Urothelium cell line (cell line): Measurements from ENCODE around the gene TBCD.
A peak's percentile ranks its signal among the peaks of the same experiment; 100 is the strongest.
"Not testable (repeated sequence)": the region's sequence is repeated elsewhere in the genome, so short reads cannot be mapped to it uniquely, and the experiment has no call there.

Source experiments
- DNase-seq: peaks from one replicate; pipeline ENCODE4 v3.0.0; 2011; ENCODE audit warnings: low spot score, mixed read lengths
- FAIRE-seq: peaks from 2 replicates; lab custom pipeline; 2011; peaks lifted over from hg19 to GRCh38; lab: Jason Lieb, UNC

Gene TBCD

DNA sequence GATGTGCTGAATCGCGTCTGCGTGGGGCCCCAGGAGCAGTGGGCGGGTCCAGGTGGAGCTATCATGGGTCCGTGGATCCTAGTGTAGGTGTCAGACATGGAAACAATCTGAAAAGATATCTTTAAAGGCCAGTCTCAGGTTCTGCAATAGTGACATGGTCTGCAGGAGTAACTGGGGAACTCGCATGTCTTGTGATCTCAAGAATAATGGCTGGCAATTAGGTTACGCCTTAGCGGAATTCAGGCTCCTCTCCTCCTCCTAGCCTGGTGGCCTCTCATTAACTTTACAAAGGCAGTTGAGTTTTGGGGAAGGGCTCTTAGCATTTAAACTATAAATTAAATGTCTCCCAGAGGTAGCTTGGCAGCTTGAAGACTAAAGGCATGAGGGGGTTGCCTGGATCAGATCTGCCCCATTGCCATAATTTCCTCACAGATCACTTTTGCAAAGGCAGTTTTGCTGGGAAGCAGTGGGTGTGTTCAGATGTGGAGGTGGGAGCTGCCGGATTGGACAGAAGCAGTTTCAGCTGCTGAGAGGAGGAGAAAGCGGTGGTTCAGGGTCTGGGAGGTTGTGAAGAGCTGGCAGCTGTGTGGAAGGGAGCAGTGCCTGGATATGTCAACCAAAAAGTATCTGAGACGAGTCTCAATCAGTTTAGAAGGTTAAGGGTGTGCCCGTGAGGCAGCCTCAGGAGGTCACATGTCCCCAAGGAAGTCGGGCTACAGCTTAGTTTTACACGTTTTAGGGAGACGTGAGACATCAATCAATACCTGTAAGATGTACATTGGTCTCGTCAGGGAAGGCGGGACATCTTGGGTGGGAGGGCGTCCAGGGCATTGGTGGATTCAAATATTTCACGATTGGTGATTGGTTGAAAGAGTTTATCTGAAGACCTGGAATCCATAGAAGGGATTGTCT lies 2.7 kb downstream of the TBCD start:
- DNase-seq, result no peak
- FAIRE-seq, result no peak

DNA sequence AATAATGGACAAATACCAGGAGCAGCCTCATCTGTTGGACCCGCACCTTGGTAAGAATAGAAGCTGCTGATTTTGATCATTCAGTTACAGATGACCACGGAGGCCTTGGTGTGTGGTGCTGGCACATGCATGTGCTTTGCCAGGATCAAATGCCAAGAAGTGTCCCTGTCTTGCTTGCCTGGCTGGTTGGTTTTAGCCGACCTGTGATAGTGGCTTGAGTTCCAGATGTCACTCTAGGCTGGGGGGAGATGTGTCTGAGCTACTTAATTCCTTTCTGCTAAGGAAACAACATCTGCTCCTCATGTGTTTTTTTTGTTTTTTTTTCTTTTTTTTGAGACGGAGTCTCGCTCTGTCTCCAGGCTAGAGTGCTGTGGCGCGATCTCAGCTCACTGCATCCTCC lies 4.3 kb downstream of the TBCD start:
- no peak for DNase-seq
- no peak for FAIRE-seq

DNA sequence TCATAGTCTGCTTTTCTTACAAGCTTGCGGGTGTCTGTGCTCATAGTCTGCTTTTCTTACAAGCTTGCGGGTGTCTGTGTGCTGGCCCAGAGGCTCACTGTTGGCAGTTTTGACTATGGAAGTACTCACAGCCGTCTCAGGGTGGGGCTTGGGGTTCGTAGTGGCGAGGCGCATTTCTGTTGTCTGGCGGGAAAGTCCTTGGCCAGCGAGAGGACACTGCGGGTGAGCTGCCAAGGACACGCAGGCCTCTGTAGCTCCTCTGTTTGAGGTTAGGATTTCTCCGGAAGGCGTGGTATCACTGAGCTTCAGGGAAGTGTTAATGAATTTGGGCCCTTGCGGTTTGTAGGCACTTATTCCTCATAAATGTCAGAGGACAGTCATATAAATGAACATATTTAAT lies 13.5 kb downstream of the TBCD start:
- DNase-seq, result no peak
- FAIRE-seq, result no peak

DNA sequence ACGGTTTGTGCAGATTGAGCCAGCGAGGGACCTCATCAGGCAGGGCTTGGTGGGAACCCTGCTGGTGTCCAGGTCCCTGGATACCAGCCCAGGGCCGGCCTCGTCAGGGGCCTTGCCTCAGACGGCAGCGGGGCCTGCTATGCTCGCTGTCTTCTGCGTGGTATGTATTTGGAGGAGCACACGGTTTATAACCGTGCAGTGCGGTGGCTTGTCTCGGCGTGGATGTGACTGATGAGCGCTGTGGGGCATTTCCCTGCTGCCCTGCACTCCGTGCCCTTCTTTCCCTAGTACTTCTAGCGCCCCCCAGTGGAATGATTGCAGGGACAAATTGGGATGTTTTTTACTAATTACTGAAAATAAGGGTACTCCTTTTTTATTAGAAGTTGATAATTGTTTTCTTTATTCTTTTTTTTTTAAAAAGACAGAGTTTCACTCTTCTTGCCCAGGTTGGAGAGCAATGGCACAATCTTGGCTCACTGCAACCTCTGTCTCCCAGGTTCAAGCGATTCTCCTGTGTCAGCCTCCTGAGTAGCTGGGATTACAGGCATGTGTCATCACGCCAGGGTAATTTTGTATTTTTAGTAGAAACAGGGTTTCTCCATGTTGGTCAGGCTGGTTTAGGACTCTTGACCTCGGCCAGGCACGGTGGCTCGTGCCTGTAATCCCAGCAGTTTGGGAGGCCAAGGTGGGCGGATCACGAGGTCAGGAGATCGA lies 15.3 kb downstream of the TBCD start:
- FAIRE-seq, result no peak
- DNase-seq, result peak; percentile 45

DNA sequence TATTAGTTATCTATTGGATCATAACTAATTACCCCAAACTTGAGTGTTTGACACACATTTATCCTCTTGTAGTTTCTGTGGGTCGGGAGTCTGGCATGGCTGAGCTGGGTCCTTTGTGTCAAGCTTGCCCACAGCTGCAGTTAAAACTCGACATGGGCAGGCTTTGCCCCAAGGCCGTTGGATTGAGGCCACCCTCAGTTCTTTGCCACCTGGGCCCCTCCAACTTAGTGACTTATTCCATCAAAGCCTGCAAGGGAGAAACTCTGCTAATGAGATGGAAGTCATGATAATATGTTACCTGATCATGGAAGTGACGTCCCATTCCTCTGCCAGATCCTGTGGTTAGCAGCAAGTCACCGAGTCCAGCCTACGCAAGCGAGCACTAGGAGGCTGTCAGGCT lies 17.2 kb downstream of the TBCD start:
- FAIRE-seq (peak; percentile 50), DNase-seq (no peak)

GRCh38 chr17:82772026-82772425 lies 20.2 kb downstream of the TBCD start:
- FAIRE-seq (no peak), DNase-seq (no peak)

DNA sequence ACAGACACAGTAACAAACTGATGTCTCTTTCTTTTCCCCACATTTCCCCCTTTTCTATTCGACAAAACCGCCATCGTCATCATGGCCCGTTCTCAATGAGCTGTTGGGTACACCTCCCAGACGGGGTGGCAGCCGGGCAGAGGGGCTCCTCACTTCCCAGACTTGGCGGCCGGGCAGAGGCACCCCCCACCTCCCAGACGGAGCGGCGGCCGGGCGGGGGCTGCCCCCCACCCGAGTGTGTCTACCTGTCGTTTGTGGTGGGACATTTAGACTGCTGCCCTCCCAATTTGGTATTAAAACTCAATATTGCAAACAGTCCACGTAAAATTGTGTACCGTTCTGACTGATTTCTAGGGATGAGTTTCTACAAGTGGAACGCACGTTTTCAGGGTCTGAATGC lies 22.6 kb downstream of the TBCD start:
- not testable (repeated sequence) for FAIRE-seq, DNase-seq

- FAIRE-seq, result no peak
Measured at GRCh38 chr17:82775001-82775823, 23.3 kb downstream of the TBCD start.

GRCh38 chr17:82776454-82776853 lies 24.6 kb downstream of the TBCD start:
- no peak for DNase-seq
- no peak for FAIRE-seq

More at GRCh38 chr17:82775001-82775823, 23.3 kb downstream of the TBCD start:
- peak; percentile 87 for DNase-seq

DNA sequence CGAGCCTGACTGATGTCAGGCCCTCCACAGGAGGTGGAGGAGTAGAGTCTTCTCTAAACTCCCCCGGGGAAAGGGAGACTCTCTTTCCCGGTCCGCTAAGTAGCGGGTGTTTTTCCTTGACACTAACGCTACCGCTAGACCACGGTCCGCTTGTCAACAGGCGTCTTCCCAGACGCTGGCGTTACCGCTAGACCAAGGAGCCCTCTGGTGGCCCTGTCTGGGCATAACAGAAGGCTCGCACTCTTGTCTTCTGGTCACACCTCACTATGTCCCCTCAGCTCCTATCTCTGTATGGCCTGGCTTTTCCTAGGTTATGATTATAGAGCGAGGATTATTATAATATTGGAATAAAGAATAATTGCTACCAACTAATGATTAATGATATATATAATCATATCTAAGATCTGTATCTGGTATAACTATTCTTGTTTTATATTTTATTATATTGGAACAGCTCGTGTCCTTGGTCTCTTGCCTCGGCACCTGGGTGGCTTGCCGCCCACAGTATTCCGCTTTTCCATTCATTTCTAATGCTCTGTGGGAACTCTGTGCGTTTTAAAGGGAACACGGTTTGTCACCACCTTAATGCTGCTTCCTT lies 26.0 kb downstream of the TBCD start:
- DNase-seq, FAIRE-seq: not testable (repeated sequence)

DNA sequence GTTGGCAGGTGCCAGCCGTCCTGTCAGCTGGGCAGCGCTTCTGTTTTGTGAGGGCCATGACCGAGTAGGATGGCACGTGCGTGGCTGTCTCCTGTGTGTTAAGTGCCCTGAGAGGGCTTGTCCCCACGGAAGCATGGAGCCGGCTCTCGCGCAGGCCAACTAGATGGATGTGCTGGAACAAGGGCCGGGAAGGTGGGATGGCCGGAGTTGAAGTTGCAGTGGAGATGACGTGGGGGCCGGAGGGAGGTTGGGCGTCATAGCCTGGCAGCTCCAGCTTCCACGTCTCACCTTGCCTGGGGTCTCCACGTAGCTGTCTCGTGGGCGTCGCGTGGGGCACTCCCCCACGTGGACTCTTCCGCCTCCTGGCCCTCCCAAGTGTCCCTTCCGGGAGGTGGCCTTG lies 27.7 kb downstream of the TBCD start:
- FAIRE-seq (no peak), DNase-seq (no peak)

- DNase-seq (no peak), FAIRE-seq (peak; percentile 32)
Measured at GRCh38 chr17:82780195-82780594, 28.3 kb downstream of the TBCD start.

GRCh38 chr17:82780971-82781893 lies 29.4 kb downstream of the TBCD start:
- FAIRE-seq (peak; percentile 27), DNase-seq (no peak)

DNA sequence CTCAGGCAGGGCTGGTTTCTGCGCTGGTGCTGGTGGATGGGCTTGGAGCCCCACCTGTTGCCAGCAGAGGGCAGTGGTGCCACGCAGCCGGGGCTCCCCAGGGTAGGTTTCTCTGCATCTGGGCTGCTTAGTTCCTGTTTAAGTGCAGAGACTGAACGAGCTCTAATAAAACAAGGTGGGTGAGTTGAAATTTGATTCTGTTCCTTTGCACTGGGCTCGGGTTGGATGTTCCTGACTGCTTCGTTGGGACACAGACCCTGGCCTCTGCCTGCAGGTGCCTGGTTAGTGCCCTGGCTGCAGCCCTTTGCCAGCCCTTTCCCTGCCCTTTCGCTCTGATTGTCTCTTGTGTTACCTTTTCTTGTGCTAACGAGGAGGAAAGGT lies 30.0 kb downstream of the TBCD start:
- peak; percentile 91 for DNase-seq
- FAIRE-seq, result peak; percentile 63

DNA sequence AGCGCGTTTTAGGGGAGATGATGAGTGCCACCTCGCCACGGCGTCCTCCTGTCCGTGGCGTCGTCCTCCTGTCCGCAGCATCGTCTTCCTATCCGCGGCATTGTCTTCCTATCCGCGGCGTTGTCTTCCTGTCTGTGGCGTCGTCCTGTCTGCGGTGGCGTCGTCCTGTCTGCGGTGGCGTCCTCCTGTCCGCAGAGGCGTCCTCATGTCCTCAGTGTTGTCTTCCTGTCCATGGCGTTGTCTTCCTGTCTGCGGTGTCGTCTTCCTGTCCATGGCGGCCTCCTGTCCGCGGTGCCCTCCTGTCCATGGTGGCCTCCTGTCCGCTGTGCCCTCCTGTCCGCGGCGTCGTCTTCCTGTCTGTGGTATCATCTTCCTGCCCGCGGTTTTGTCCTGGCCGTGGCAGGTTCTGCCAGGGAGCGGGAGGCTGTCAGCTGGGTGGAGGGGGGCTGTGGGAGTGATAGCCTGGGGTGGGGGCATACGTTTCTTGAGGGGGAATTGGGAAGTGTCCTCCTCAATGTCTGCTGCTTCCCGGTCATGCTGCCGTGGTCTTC lies 30.9 kb downstream of the TBCD start:
- no peak for DNase-seq
- FAIRE-seq, result peak; percentile 35

DNA sequence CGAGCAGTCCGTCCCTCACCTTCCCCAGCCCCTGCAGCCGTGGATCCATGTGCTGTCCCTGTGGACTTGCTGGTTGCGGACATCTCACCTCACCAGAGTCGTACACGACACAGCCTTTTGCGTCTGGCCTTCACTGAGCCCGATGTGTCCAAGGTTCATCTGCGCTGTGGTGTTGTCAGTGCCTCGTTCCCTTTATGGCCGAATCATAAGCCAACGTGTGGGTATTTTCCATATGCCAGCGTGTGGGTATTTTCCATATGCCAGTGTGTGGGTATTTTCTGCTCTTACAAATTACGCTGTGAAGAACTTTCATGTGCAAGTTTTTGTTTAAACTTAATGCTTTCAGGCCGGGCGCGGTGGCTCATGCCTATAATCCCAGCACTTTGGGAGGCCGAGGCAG lies 31.6 kb downstream of the TBCD start:
- no peak for FAIRE-seq

GRCh38 chr17:82785581-82785980 lies 33.7 kb downstream of the TBCD start:
- FAIRE-seq, result peak; percentile 17

More for the DNA sequence above, 31.6 kb downstream of the TBCD start:
- DNase-seq, result no peak

GRCh38 chr17:82786427-82786826 lies 34.6 kb downstream of the TBCD start:
- DNase-seq (no peak), FAIRE-seq (no peak)

More at GRCh38 chr17:82785581-82785980, 33.7 kb downstream of the TBCD start:
- DNase-seq, result not testable (repeated sequence)
